HG03066 (cell line): ENCODE results near the gene SERPINA1.

Source experiments
- ATAC-seq: cut with Tn5 transposase; IDR thresholded peaks from one replicate; pipeline ENCODE4 v1.9.1; 2021; ENCODE audit warnings: low read depth; ENCODE audit not compliant: unreplicated experiment

The SERPINA1 gene

GRCh38 chr14:94398536-94398935 is 10.1 kb upstream of the SERPINA1 start:
- no peak for ATAC-seq

DNA sequence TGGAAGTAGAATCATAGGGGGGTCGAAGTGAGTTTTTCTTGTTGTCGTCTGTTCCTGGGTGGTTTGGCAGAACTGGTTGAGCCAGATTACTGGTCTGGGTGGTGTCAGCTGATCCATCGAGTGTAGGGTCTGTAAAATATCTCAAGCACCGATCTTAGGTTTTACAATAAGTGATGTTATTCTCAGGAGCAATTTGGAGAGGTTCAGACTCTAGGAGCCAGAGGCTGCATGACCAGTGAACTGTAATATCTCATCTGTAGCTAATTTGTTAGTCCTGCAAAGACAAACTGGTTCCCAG is 9.7 kb upstream of the SERPINA1 start:
- ATAC-seq: no peak

GRCh38 chr14:94397289-94398181 is 9.1 kb upstream of the SERPINA1 start:
- no peak for ATAC-seq

GRCh38 chr14:94396628-94397225 is 8.3 kb upstream of the SERPINA1 start:
- ATAC-seq: no peak

DNA sequence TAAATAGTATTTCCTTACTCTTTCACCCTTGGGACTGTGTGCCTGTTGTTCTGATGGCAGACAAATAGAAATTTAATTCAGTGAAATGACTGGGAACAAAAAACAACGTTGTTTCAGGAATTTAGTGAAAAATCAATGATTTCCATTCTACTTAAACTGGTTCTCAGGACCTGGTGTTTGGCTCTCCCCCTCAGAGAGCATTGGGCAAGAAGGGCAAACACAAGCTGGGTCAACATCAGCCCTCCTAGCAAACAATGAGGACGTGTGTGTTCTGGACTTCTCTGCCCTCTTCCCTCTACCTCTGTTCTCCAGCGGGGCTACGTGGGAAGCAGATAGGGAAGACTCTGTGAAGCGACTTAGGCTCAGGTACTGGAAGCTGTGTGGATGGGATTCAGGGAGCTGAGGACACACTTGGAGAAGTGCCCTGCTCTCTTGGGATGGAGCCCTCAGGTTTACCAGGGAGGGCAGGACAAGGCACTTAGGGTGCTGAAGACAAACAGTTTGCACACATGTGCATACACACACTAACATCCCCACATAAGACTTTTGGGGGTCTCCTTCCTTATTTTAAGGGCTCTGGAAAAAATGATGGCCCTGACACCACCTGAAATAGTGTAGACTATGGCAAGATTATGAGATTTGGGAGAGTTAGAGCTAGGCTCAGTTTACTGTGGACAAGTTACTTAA is 7.6 kb upstream of the SERPINA1 start:
- ATAC-seq: no peak

GRCh38 chr14:94395282-94395887 is 7.0 kb upstream of the SERPINA1 start:
- ATAC-seq: no peak

GRCh38 chr14:94394581-94395207 is 6.3 kb upstream of the SERPINA1 start:
- no peak for ATAC-seq

- ATAC-seq: no peak
Measured at GRCh38 chr14:94394025-94394493, 5.7 kb upstream of the SERPINA1 start.

GRCh38 chr14:94393474-94393873 is 5.1 kb upstream of the SERPINA1 start:
- ATAC-seq: no peak

GRCh38 chr14:94392510-94392935 is 4.1 kb upstream of the SERPINA1 start:
- no peak for ATAC-seq

- no peak for ATAC-seq
Measured at GRCh38 chr14:94391281-94391975, 3.0 kb upstream of the SERPINA1 start.

GRCh38 chr14:94390372-94391086 is 2.1 kb upstream of the SERPINA1 start:
- ATAC-seq: no peak

GRCh38 chr14:94389731-94390371 is 1.4 kb upstream of the SERPINA1 start:
- no peak for ATAC-seq

- no peak for ATAC-seq
Measured at GRCh38 chr14:94389104-94389469, 685 bp upstream of the SERPINA1 start.

GRCh38 chr14:94388027-94388383 is 397 bp downstream of the SERPINA1 start:
- no peak for ATAC-seq

- no peak for ATAC-seq
Measured at GRCh38 chr14:94387051-94388026, 1.1 kb downstream of the SERPINA1 start.

DNA sequence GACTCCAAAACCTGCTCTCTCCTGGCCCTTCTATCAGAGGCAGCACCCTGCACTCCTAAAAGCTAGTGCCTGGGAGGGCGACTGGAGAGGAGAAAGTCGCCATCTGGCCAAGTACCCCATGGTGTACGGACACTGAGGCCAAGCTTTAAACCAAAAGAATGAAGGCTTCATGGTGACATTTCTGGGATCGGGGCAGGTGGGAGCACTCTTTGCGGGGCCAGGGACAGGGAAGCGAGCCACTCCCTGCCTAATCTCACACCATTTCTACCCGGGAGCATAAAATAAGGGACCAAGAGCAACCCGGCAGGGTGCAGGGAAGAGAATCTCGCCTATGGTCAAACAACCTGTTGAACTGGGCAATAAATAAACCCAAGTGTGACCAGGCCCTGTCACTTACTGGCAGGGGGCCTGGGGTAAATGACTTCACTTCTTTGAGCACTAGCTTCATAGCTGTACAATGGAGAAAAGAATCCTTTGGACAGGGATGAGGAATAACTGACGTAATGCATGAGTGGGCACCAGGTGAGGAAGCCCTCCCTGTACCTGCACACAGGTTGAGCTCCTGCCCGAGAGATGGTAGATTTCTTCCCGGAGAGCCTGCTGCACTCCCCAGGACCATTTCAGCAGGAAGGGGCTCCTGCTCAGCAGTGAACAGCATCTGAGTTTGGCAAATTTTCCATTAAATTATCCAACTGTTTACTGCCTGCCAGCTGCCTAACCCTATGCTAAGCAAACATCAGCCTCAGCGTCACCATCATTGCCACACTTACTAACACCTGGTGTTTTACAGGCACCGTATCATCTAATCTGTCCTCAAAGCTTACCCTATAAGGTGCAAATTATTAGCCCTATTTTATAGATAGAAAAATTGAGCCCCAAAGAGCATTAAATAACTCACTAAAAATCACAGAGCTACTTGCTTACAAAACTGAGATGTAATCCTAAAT is 2.0 kb downstream of the SERPINA1 start:
- ATAC-seq: no peak
